CD14-positive monocyte (primary cell): Measurements from ENCODE around the gene SMCHD1. TPM values are rescaled to one million over a fixed set of nuclear protein-coding genes. Genes with fewer than 3 reads are reported as not detected.
A peak's percentile ranks its signal among the peaks of the same experiment; 100 is the strongest.
"Not testable (repeated sequence)": the region's sequence is repeated elsewhere in the genome, so short reads cannot be mapped to it uniquely, and the experiment has no call there.

Source experiments
- DNase-seq, 3 donors: peaks; one replicate each; pipeline ENCODE4 v3.0.0-alpha.2; 2011 to 2022
- H2AFZ ChIP-seq: 2 replicates; pipeline ENCODE4 v1.6.0; 2012; ENCODE audit warnings: mild to moderate bottlenecking, low read depth, low read length, inconsistent platforms; ENCODE audit not compliant: insufficient read depth, poor library complexity, severe bottlenecking
- H3K27ac ChIP-seq, 2 donors: 1 replicate in 1 of 2; 2 replicates in 1 of 2; pipeline ENCODE4 v1.5.1; 2012 to 2013; ENCODE audit warnings: low read length in 2 of 2, control low read depth in 1 of 2, inconsistent platforms in 1 of 2, low read depth in 1 of 2, mild to moderate bottlenecking in 1 of 2
- H3K27me3 ChIP-seq, 2 donors: one replicate each; pipeline versions ENCODE4 v1.6.0 to v1.6.1; 2011 to 2013; ENCODE audit warnings: low read length in 2 of 2; ENCODE audit not compliant: control insufficient read depth in 2 of 2, insufficient read depth in 2 of 2
- H3K36me3 ChIP-seq, 2 donors: replicated peaks in 1 of 2; 1 replicate in 1 of 2; 2 replicates in 1 of 2; pipeline versions ENCODE4 v1.5.1 to v1.6.1; 2012 to 2013; ENCODE audit warnings: low read length in 2 of 2, control low read depth in 1 of 2, inconsistent platforms in 1 of 2, mild to moderate bottlenecking in 1 of 2; ENCODE audit not compliant: insufficient read depth in 2 of 2, control insufficient read depth in 1 of 2
- H3K4me1 ChIP-seq, 2 donors: 1 replicate in 1 of 2; 2 replicates in 1 of 2; pipeline versions ENCODE4 v1.5.1 to v1.6.1; 2012 to 2013; ENCODE audit warnings: low read length in 2 of 2, control low read depth in 1 of 2, inconsistent platforms in 1 of 2, mild to moderate bottlenecking in 1 of 2, moderate library complexity in 1 of 2; ENCODE audit not compliant: insufficient read depth in 2 of 2, control insufficient read depth in 1 of 2
- H3K4me2 ChIP-seq: replicated peaks from 2 replicates; pipeline ENCODE3; 2012; ENCODE audit warnings: low read length, moderate library complexity, mild to moderate bottlenecking; ENCODE audit not compliant: poor library complexity, severe bottlenecking; ENCODE audit errors: extremely low read depth
- H3K4me3 ChIP-seq, 3 experiments: fragments of 200-600 bp in 1 of 3; sonication (generic) in 1 of 3; replicated peaks in 1 of 3; 1 replicate in 2 of 3; 2 replicates in 1 of 3; pipeline ENCODE4 v1.5.1; 2011 to 2013; ENCODE audit warnings: low read length in 3 of 3, mild to moderate bottlenecking in 3 of 3, control low read depth in 2 of 3, low read depth in 2 of 3, inconsistent platforms in 1 of 3, moderate library complexity in 1 of 3
- H3K79me2 ChIP-seq: 2 replicates; pipeline ENCODE4 v1.6.0; 2012; ENCODE audit warnings: mild to moderate bottlenecking, control low read depth, inconsistent platforms, low read length, moderate library complexity; ENCODE audit not compliant: insufficient read depth
- H3K9ac ChIP-seq: 2 replicates; pipeline ENCODE4 v1.6.0; 2017; ENCODE audit warnings: low read length, mild to moderate bottlenecking; ENCODE audit not compliant: insufficient read depth, poor library complexity, severe bottlenecking
- H3K9me3 ChIP-seq, 2 donors: replicated peaks in 1 of 2; 1 replicate in 1 of 2; 2 replicates in 1 of 2; pipeline versions ENCODE4 v1.5.1 to v1.6.1; 2012 to 2013; ENCODE audit warnings: low read length in 2 of 2, control low read depth in 1 of 2; ENCODE audit not compliant: control insufficient read depth in 1 of 2, insufficient read depth in 1 of 2
- H4K20me1 ChIP-seq: 2 replicates; pipeline ENCODE4 v1.6.0; 2012; ENCODE audit warnings: mild to moderate bottlenecking, low read length, control low read depth, moderate library complexity; ENCODE audit not compliant: insufficient read depth
- H3K27ac Mint-ChIP-seq, 7 donors: one replicate each; pipeline ENCODE4 v1.8.0; 2020; ENCODE audit warnings: mild to moderate bottlenecking in 7 of 7, mixed read lengths in 7 of 7, moderate library complexity in 6 of 7, inconsistent platforms in 2 of 7
- H3K27me3 Mint-ChIP-seq, 3 donors: one replicate each; pipeline ENCODE4 v1.8.0; 2021 to 2022; ENCODE audit warnings: low read depth in 3 of 3, mild to moderate bottlenecking in 3 of 3, mixed read lengths in 3 of 3, moderate library complexity in 3 of 3, inconsistent platforms in 1 of 3
- H3K36me3 Mint-ChIP-seq, 2 donors: one replicate each; pipeline ENCODE4 v1.8.0; 2020; ENCODE audit warnings: mixed read lengths in 2 of 2, inconsistent platforms in 1 of 2, mild to moderate bottlenecking in 1 of 2
- H3K4me1 Mint-ChIP-seq: one replicate; pipeline ENCODE4 v1.8.0; 2020; ENCODE audit warnings: mild to moderate bottlenecking, mixed read lengths
- H3K4me3 Mint-ChIP-seq, 2 donors: one replicate each; pipeline ENCODE4 v1.8.0; 2020; ENCODE audit warnings: mild to moderate bottlenecking in 2 of 2, mixed read lengths in 2 of 2, moderate library complexity in 1 of 2
- H3K9me3 Mint-ChIP-seq, 7 donors: one replicate each; pipeline ENCODE4 v1.8.0; 2020 to 2022; ENCODE audit warnings: mixed read lengths in 7 of 7, mild to moderate bottlenecking in 6 of 7, moderate library complexity in 6 of 7, inconsistent platforms in 2 of 7
- CTCF ChIP-seq: fragments of 200-600 bp; IDR thresholded peaks from one replicate; pipeline ENCODE4 v1.8.0; 2022; ENCODE audit warnings: antibody characterized with exemption, mild to moderate bottlenecking
- WGBS: methylation state at CpG from one replicate; pipeline ENCODE4 v1.1.5; 2013; ENCODE audit warnings: missing lambda C conversion rate; ENCODE audit not compliant: insufficient coverage; 5-methylcytosine and 5-hydroxymethylcytosine counted together
- intact Hi-C, 2 donors: fragments of 100-400 bp; cut with micrococcal nuclease; formaldehyde crosslinking; loops; one replicate each; pipeline versions ENCODE4 v1.15.0 to v1.15.1; 2023
- polyA plus RNA-seq, 3 donors: library from polyadenylated mRNA; depleted of rRNA in 1 of 3; unstranded in 2 of 3; stranded (reverse) in 1 of 3; fragments of 300-500 nt in 2 of 3; fragments of >200 nt in 1 of 3; fragmentation: Illumina TruSeq in 2 of 3; gene quantifications; 1 replicate in 2 of 3; 2 replicates in 1 of 3; pipeline ENCODE4 v1.2.3, GENCODE V29; 2012 to 2021

The SMCHD1 gene
- polyA plus RNA-seq, 3 donors: 12.7 to 45.5 (median 16.8) TPM

- H3K4me3 ChIP-seq: peak overlapping the region; percentile 78 to 100 (median 86)
- H3K27ac ChIP-seq: peak overlapping the region; percentile 81 to 98
- WGBS: 80% methylated on average over 8 of the region's 12 CpGs
- Mint-ChIP-seq H3K4me1 (peaks cover 43% of the 10 kb centered on the region), H3K27ac (peak overlapping the region; percentile 87 to 97 (median 89)), H3K4me3 (peak overlapping the region; percentile 92 to 95), H3K36me3 (peaks cover 5 to 13% of the 10 kb centered on the region in 2 donors), H3K9me3 (peaks cover 0 to 2% (median 0%) of the 10 kb centered on the region in 7 donors), H3K27me3 (peaks cover 0 to 5% (median 0%) of the 10 kb centered on the region in 3 donors)
- H3K9me3 ChIP-seq: no peaks in the 10 kb centered on the region
- peaks cover 41 to 48% of the 10 kb centered on the region in 2 donors for H3K4me1 ChIP-seq
- H4K20me1 ChIP-seq: peaks cover 71% of the 10 kb centered on the region
- peak overlapping the region; percentile 97 for H3K9ac ChIP-seq
- intact Hi-C loops: loop anchor here (2.0 to 10.0 kb wide), 8 partner anchors 21 to 797 kb away; partner anchors contain the start of genes EMILIN2 (in 2 of the 2), METTL4 (in 1 of the 2), NDC80 (in 1 of the 2) and TGIF1 (in 1 of the 2)
- peak; percentile 67 to 94 (median 83) for DNase-seq
- TF ChIP-seq CTCF: no peak
- no peaks in the 10 kb centered on the region for H3K27me3 ChIP-seq
- no peak overlapping the region for H2AFZ ChIP-seq
- no peaks in the 10 kb centered on the region for H3K36me3 ChIP-seq
- peak overlapping the region; percentile 84 for H3K4me2 ChIP-seq
- peaks cover 86% of the 10 kb centered on the region for H3K79me2 ChIP-seq
These were observed 2.4 kb downstream of the SMCHD1 start for GRCh38 chr18:2657788-2658458.

- no CpG with 5 or more reads among the region's 3 CpGs for WGBS
- Histone ChIP-seq H3K79me2 (peaks cover 100% of the 10 kb centered on the region), H3K4me1 (peaks cover 21 to 26% of the 10 kb centered on the region in 2 donors), H4K20me1 (peaks cover 99% of the 10 kb centered on the region)
- H3K9me3 Mint-ChIP-seq, H3K9ac ChIP-seq, H3K9me3 ChIP-seq, H3K4me2 ChIP-seq, H2AFZ ChIP-seq, H3K4me3 ChIP-seq, DNase-seq, H3K27me3 Mint-ChIP-seq, H3K27ac ChIP-seq, H3K36me3 ChIP-seq, H3K27me3 ChIP-seq, H3K4me3 Mint-ChIP-seq: not testable (repeated sequence)
- peaks cover 43% of the 10 kb centered on the region for H3K4me1 Mint-ChIP-seq
- H3K36me3 Mint-ChIP-seq: peaks cover 10 to 23% of the 10 kb centered on the region in 2 donors
- intact Hi-C loops: loop anchor here in 1 of 2 donors (10.0 kb wide), 1 partner anchor 54 kb away; no protein-coding TSS in a partner anchor
- peak overlapping the region in 3 of 7 donors; percentile 16 to 19 (median 16) for H3K27ac Mint-ChIP-seq
These were observed 5.3 kb downstream of the SMCHD1 start for GRCh38 chr18:2660849-2661248.

GRCh38 chr18:2662288-2662687 lies 6.8 kb downstream of the SMCHD1 start:
- not testable (repeated sequence) for DNase-seq, H3K27me3 ChIP-seq, H3K27me3 Mint-ChIP-seq, H3K9me3 Mint-ChIP-seq, H3K4me2 ChIP-seq, H3K9ac ChIP-seq, H3K4me3 Mint-ChIP-seq, H3K27ac ChIP-seq, H3K4me3 ChIP-seq, H3K9me3 ChIP-seq, H2AFZ ChIP-seq
- Mint-ChIP-seq H3K4me1 (peaks cover 43% of the 10 kb centered on the region), H3K36me3 (peaks cover 20 to 31% of the 10 kb centered on the region in 2 donors), H3K27ac (peak overlapping the region in 1 of 7 donors; percentile 60)
- Histone ChIP-seq H4K20me1 (peaks cover 99% of the 10 kb centered on the region), H3K79me2 (peaks cover 100% of the 10 kb centered on the region), H3K4me1 (peaks cover 19 to 24% of the 10 kb centered on the region in 2 donors), H3K36me3 (peaks cover 12 to 19% of the 10 kb centered on the region in 2 donors)
- WGBS: 70% methylated on average over 2 of the region's 7 CpGs
- intact Hi-C loops: loop anchor here in 1 of 2 donors (10.0 kb wide), 1 partner anchor 53 kb away; no protein-coding TSS in a partner anchor
